OCI-LY1 (cell line): ENCODE results near the gene STPG4.

Experiments
- H2AFZ ChIP-seq: fragments of 200-600 bp; sonication (generic), shearing (Covaris generic); 2 replicates; pipeline ENCODE4 v1.6.0; 2014; ENCODE audit warnings: antibody characterized with exemption, mild to moderate bottlenecking, low read length
- H3F3A ChIP-seq: fragments of 200-600 bp; sonication (generic), shearing (Covaris generic); 2 replicates; pipeline ENCODE4 v1.6.0; 2014; ENCODE audit warnings: mild to moderate bottlenecking, antibody characterized with exemption, low read length, moderate library complexity; ENCODE audit not compliant: insufficient read depth
- H3K27ac ChIP-seq: fragments of 200-600 bp; sonication (generic); 2 replicates; pipeline ENCODE4 v1.5.1; 2014; ENCODE audit warnings: low read length, mixed run types, mild to moderate bottlenecking, low read depth; ENCODE audit not compliant: poor library complexity, severe bottlenecking
- H3K27me3 ChIP-seq: fragments of 200-600 bp; sonication (generic); 2 replicates; pipeline ENCODE4 v1.6.0; 2014; ENCODE audit warnings: antibody characterized with exemption, mild to moderate bottlenecking, low read length, moderate library complexity; ENCODE audit not compliant: insufficient read depth
- H3K36me3 ChIP-seq: fragments of 200-600 bp; sonication (generic); 2 replicates; pipeline ENCODE4 v1.6.1; 2014; ENCODE audit warnings: mild to moderate bottlenecking, antibody characterized with exemption, low read length, moderate library complexity, mixed read lengths; ENCODE audit not compliant: insufficient read depth
- H3K4me1 ChIP-seq: fragments of 200-600 bp; sonication (generic); 2 replicates; pipeline ENCODE4 v1.5.1; 2014; ENCODE audit warnings: mild to moderate bottlenecking, low read length, moderate library complexity; ENCODE audit not compliant: insufficient read depth, severe bottlenecking
- H3K4me2 ChIP-seq: fragments of 200-600 bp; sonication (generic), shearing (Covaris generic); 2 replicates; pipeline ENCODE4 v1.6.1; 2014; ENCODE audit warnings: low read length
- H3K4me3 ChIP-seq: fragments of 200-600 bp; sonication (generic); 2 replicates; pipeline ENCODE4 v1.5.1; 2014; ENCODE audit warnings: low read length, low read depth, mild to moderate bottlenecking, mixed read lengths; ENCODE audit not compliant: poor library complexity, severe bottlenecking
- H3K79me2 ChIP-seq: fragments of 200-600 bp; shearing (Covaris generic); 2 replicates; pipeline ENCODE4 v1.6.1; 2016; ENCODE audit warnings: mixed run types, low read length, mixed read lengths; ENCODE audit not compliant: insufficient read depth
- H3K9ac ChIP-seq: fragments of 200-600 bp; sonication (generic), shearing (Covaris generic); 2 replicates; pipeline ENCODE4 v1.6.1; 2014; ENCODE audit warnings: mild to moderate bottlenecking, low read length, mixed read lengths
- H3K9me2 ChIP-seq: fragments of 200-600 bp; sonication (generic), shearing (Covaris generic); 2 replicates; pipeline ENCODE4 v1.6.1; 2014; ENCODE audit warnings: low read depth, mild to moderate bottlenecking, low read length, mixed read lengths
- H3K9me3 ChIP-seq: fragments of 200-600 bp; shearing (Covaris generic); 2 replicates; pipeline ENCODE4 v1.6.1; 2014; ENCODE audit warnings: low read length, mixed read lengths
- H4K20me1 ChIP-seq: fragments of 200-600 bp; sonication (generic), shearing (Covaris generic); 2 replicates; pipeline ENCODE4 v1.6.0; 2016; ENCODE audit warnings: mild to moderate bottlenecking, low read length; ENCODE audit not compliant: insufficient read depth
- CTCF ChIP-seq: fragments of 200-600 bp; sonication (generic), shearing (Covaris generic); IDR thresholded peaks from 2 replicates; pipeline ENCODE4 v1.5.1; 2017; ENCODE audit warnings: mild to moderate bottlenecking, antibody characterized with exemption, low read length, moderate library complexity, mixed read lengths
- EZH2 ChIP-seq: fragments of 200-600 bp; sonication (generic), shearing (Covaris generic); IDR thresholded peaks from 2 replicates; pipeline ENCODE4 v1.8.0; 2017; ENCODE audit warnings: borderline replicate concordance, mixed run types, mild to moderate bottlenecking, antibody characterized with exemption, low read length, moderate library complexity, mixed read lengths

Gene STPG4

GRCh38 chr2:47076126-47076506 lies 79.0 kb downstream of the STPG4 start:
- Histone ChIP-seq H3F3A (no peaks in the 10 kb centered on the region; the same call in 1 of the 2 replicates), H3K9me2 (no peaks in the 10 kb centered on the region), H3K4me3 (no peak overlapping the region), H3K27me3 (peaks cover 3% of the 10 kb centered on the region; the same call in 1 of the 2 replicates), H3K9me3 (no peaks in the 10 kb centered on the region), H3K79me2 (no peaks in the 10 kb centered on the region), H3K4me1 (peaks cover 9% of the 10 kb centered on the region), H4K20me1 (no peaks in the 10 kb centered on the region), H3K36me3 (peaks cover 7% of the 10 kb centered on the region; the same call in 1 of the 2 replicates), H3K27ac (no peak overlapping the region), H2AFZ (no peak overlapping the region), H3K4me2 (no peak overlapping the region), H3K9ac (no peak overlapping the region)
- TF ChIP-seq CTCF (no peak), EZH2 (no peak)

- H2AFZ ChIP-seq, result no peak overlapping the region
- no peaks in the 10 kb centered on the region for H4K20me1 ChIP-seq
- H3K79me2 ChIP-seq, result no peaks in the 10 kb centered on the region
- peaks cover 13% of the 10 kb centered on the region; the same call in 1 of the 2 replicates for H3K36me3 ChIP-seq
- no peaks in the 10 kb centered on the region for H3K9me2 ChIP-seq
- no peak overlapping the region for H3K4me2 ChIP-seq
- H3K4me1 ChIP-seq, result peaks cover 15% of the 10 kb centered on the region
- no peaks in the 10 kb centered on the region for H3K27me3 ChIP-seq
- no peak overlapping the region for H3K4me3 ChIP-seq
- H3K9ac ChIP-seq, result no peak overlapping the region
- H3K9me3 ChIP-seq, result no peaks in the 10 kb centered on the region
- H3F3A ChIP-seq, result no peaks in the 10 kb centered on the region; the same call in 1 of the 2 replicates
- TF ChIP-seq EZH2 (no peak), CTCF (no peak)
- H3K27ac ChIP-seq, result no peak overlapping the region
Observed at GRCh38 chr2:47075361-47076125, 79.6 kb downstream of the STPG4 start.

DNA sequence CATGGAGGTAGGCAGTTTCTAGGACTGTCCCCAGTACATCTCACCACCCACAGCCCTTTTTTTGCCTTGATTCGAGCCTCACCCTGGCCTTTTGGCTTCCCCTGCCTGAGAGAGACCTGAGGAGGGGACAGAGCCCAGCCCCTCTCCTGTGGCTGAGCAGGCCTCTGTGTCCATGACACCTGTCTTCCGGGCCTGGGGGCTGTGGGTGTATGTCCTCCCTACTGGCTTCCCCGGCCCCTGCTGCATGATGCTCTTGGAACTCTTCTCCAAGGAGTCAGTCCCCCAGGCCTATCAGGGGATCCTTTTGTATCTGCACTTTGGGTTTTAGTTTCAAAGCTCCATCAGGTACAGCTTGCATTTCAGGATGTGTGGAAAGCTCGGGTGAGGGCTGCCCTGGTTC lies 80.4 kb downstream of the STPG4 start:
- Histone ChIP-seq H3F3A (no peaks in the 10 kb centered on the region; the same call in 1 of the 2 replicates), H3K4me3 (no peak overlapping the region), H3K27me3 (no peaks in the 10 kb centered on the region), H3K27ac (no peak overlapping the region), H3K9me2 (no peaks in the 10 kb centered on the region), H3K9ac (no peak overlapping the region), H2AFZ (no peak overlapping the region), H3K9me3 (no peaks in the 10 kb centered on the region), H3K4me1 (peaks cover 20% of the 10 kb centered on the region), H4K20me1 (no peaks in the 10 kb centered on the region), H3K36me3 (peaks cover 18% of the 10 kb centered on the region; the same call in 1 of the 2 replicates), H3K4me2 (no peak overlapping the region), H3K79me2 (no peaks in the 10 kb centered on the region)
- TF ChIP-seq CTCF (no peak), EZH2 (no peak)
